ENCODE data around the gene ABCB8.

DNA sequence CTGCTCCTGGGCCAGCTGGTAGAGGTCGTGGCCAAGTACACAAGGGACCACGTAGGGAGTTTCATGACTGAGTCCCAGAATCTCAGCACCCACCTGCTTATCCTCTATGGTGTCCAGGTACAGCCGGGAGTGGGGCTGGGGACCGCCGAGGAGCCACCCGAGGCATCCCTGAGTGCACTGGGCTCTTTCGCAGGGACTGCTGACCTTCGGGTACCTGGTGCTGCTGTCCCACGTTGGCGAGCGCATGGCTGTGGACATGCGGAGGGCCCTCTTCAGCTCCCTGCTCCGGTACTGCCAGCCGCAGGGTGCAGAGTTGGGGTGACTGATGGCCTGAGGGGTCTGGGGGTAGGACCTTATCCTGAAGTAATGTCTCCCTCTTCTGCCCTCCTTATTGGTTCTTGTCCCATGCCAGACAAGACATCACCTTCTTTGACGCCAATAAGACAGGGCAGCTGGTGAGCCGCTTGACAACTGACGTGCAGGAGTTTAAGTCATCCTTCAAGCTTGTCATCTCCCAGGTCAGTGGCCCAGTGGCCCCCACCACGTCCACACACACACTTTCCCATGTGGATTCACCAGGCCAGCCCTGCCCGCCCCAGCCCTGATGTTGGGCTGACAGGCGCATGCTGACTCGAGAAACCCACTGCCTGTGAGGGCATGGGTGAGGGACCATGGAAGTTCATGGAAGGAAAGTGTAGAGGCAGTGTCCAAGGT lies 6.2 kb downstream of the ABCB8 start:
- no peak for TF ChIP-seq EP300 (IDR thresholded peaks at IDR 0.05; ENCODE audit: borderline replicate concordance in 1 of 2, low read depth in 1 of 2, low read length in 1 of 2)
- TF ChIP-seq, protein P1, sequence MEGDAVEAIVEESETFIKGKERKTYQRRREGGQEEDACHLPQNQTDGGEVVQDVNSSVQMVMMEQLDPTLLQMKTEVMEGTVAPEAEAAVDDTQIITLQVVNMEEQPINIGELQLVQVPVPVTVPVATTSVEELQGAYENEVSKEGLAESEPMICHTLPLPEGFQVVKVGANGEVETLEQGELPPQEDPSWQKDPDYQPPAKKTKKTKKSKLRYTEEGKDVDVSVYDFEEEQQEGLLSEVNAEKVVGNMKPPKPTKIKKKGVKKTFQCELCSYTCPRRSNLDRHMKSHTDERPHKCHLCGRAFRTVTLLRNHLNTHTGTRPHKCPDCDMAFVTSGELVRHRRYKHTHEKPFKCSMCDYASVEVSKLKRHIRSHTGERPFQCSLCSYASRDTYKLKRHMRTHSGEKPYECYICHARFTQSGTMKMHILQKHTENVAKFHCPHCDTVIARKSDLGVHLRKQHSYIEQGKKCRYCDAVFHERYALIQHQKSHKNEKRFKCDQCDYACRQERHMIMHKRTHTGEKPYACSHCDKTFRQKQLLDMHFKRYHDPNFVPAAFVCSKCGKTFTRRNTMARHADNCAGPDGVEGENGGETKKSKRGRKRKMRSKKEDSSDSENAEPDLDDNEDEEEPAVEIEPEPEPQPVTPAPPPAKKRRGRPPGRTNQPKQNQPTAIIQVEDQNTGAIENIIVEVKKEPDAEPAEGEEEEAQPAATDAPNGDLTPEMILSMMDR (IDR thresholded peaks at IDR 0.05): no peak
- TF ChIP-seq, protein P2, sequence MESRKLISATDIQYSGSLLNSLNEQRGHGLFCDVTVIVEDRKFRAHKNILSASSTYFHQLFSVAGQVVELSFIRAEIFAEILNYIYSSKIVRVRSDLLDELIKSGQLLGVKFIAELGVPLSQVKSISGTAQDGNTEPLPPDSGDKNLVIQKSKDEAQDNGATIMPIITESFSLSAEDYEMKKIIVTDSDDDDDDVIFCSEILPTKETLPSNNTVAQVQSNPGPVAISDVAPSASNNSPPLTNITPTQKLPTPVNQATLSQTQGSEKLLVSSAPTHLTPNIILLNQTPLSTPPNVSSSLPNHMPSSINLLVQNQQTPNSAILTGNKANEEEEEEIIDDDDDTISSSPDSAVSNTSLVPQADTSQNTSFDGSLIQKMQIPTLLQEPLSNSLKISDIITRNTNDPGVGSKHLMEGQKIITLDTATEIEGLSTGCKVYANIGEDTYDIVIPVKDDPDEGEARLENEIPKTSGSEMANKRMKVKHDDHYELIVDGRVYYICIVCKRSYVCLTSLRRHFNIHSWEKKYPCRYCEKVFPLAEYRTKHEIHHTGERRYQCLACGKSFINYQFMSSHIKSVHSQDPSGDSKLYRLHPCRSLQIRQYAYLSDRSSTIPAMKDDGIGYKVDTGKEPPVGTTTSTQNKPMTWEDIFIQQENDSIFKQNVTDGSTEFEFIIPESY (IDR thresholded peaks at IDR 0.05; ENCODE audit: borderline replicate concordance, low read depth): no peak
- TF ChIP-seq YY1 (IDR thresholded peaks at IDR 0.05; ENCODE audit: low read depth): no peak

Measured in SK-N-SH (cell line).